Frontal cortex (tissue), 4 donors: ENCODE results near the gene RNU6-1. TPM values are rescaled to one million over a fixed set of nuclear protein-coding genes. Genes with fewer than 3 reads are reported as not detected.

ENCODE experiments used
- DNase-seq, 2 donors: peaks; one replicate each; pipeline ENCODE4 v3.0.0; 2012; ENCODE audit warnings: low spot score in 2 of 2
- FAIRE-seq: peaks from 2 replicates; lab custom pipeline; 2012; peaks lifted over from hg19 to GRCh38; lab: Jason Lieb, UNC
- total RNA-seq: library from RNA; depleted of rRNA; stranded (reverse); fragments of >200 nt; gene quantifications from one replicate; pipeline ENCODE4 v1.2.3, GENCODE V29; 2014
- donor health status: control.
- donor health status: control.
- donor health status: control.

Gene RNU6-1
- total RNA-seq, 1 donor from 2014 or later, result not detected

GRCh38 chr15:67824197-67824968 is 15.5 kb downstream of the RNU6-1 start:
- no peak for FAIRE-seq
- peak in 1 of 2 donors; percentile 36 for DNase-seq

- FAIRE-seq, result no peak
These were observed 16.3 kb downstream of the RNU6-1 start for GRCh38 chr15:67823314-67824196.

GRCh38 chr15:67822537-67823313 is 17.1 kb downstream of the RNU6-1 start:
- DNase-seq, result peak in 1 of 2 donors; percentile 38
- FAIRE-seq, result no peak

More at GRCh38 chr15:67823314-67824196, 16.3 kb downstream of the RNU6-1 start:
- peak in 1 of 2 donors; percentile 43 for DNase-seq

- no peak for FAIRE-seq
- peak in 1 of 2 donors; percentile 24 for DNase-seq
These were observed 17.9 kb downstream of the RNU6-1 start for GRCh38 chr15:67821784-67822440.

- peak; percentile 70 to 72 for DNase-seq
- FAIRE-seq, result no peak
These were observed 18.7 kb downstream of the RNU6-1 start for GRCh38 chr15:67820992-67821783.

GRCh38 chr15:67820122-67820991 is 19.5 kb downstream of the RNU6-1 start:
- peak in 1 of 2 donors; percentile 20 for DNase-seq
- FAIRE-seq, result no peak

GRCh38 chr15:67819636-67820035 is 20.2 kb downstream of the RNU6-1 start:
- no peak for FAIRE-seq
- peak in 1 of 2 donors; percentile 10 for DNase-seq

GRCh38 chr15:67818464-67818863 is 21.4 kb downstream of the RNU6-1 start:
- FAIRE-seq (no peak), DNase-seq (no peak)

GRCh38 chr15:67816668-67817067 is 23.2 kb downstream of the RNU6-1 start:
- FAIRE-seq (no peak), DNase-seq (no peak)

GRCh38 chr15:67815036-67815592 is 24.7 kb downstream of the RNU6-1 start:
- DNase-seq, result no peak
- no peak for FAIRE-seq

GRCh38 chr15:67813104-67813634 is 26.7 kb downstream of the RNU6-1 start:
- DNase-seq (no peak), FAIRE-seq (no peak)

GRCh38 chr15:67812241-67812644 is 27.6 kb downstream of the RNU6-1 start:
- DNase-seq, result no peak
- no peak for FAIRE-seq

- DNase-seq, result no peak
- FAIRE-seq, result no peak
These were observed 30.0 kb downstream of the RNU6-1 start for GRCh38 chr15:67809866-67810265.

- FAIRE-seq (no peak), DNase-seq (no peak)
These were observed 30.4 kb downstream of the RNU6-1 start for GRCh38 chr15:67809441-67809840.

- DNase-seq (no peak), FAIRE-seq (no peak)
These were observed 31.0 kb downstream of the RNU6-1 start for GRCh38 chr15:67808821-67809220.

GRCh38 chr15:67807836-67808235 is 32.0 kb downstream of the RNU6-1 start:
- FAIRE-seq (no peak), DNase-seq (no peak)

GRCh38 chr15:67807141-67807540 is 32.7 kb downstream of the RNU6-1 start:
- no peak for DNase-seq
- FAIRE-seq, result no peak
